Activated CD4-positive, alpha-beta T cell treated with anti-CD3 and anti-CD28 coated beads for 24 hours (primary cell): ENCODE measurements around the gene ADAMTS10.
"Not testable (repeated sequence)": the region's sequence is repeated elsewhere in the genome, so short reads cannot be mapped to it uniquely, and the experiment has no call there.

Source experiments
- DNase-seq, 2 donors: peaks; one replicate each; pipeline ENCODE4 v3.0.0-alpha.2; 2020; ENCODE audit warnings: low read depth in 2 of 2

ADAMTS10 gene

DNA sequence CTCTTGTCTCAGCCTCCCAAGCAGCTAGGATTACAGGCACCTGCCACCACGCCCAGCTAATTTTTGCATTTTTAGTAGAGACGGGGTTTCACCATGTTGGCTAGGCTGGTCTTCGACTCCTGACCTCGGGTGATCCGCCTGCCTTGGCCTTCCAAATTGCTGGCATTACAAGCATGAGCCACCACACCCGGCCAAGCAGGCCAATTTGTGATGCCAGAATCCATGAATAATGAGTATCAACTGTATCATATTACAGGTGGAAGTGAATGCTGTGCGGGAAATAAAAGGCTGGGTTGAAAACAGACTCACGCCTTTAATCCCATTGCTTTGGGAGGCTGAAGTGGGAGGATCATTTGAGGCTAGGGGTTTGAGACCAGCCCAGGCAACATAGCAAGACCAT is 16.3 kb upstream of the ADAMTS10 start:
- no peak for DNase-seq

- not testable (repeated sequence) for DNase-seq
Observed at GRCh38 chr19:8622886-8623285, 12.4 kb upstream of the ADAMTS10 start.

DNA sequence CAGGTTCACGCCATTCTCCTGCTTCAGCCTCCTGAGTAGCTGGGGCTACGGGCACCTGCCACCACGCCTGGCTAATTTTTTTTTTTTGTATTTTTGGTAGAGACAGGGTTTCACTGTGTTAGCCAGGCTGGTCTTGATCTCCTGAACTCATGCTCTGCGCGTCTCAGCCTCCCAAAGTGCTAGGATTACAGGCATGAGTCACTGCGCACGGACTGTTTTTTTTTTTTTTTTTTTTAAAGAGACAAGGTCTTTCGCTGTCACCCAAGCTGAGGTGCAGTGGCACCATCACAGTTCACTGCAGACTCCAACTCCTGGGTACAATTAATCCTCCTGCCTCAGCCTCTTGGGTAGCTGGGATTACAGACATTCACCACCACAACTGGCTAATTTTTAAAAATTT is 8.2 kb upstream of the ADAMTS10 start:
- no peak for DNase-seq

DNA sequence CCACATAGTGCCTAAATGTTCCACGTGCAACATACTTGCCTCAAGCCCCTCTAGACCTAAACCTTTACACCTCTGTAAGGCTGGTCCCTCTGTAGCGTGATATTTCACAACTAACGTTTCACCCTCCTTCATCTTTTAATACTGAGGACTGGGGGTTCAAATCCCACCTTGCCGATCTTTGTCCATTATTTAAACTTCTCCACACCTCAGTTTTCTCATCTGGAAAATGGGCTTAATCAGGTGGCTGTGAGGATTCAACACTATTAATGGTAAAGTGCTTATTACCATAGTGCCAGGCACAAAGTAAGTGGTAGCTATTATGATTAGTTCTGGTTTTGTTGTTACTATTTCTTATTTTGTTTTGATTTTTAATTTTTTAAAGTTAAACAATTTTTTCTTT is 7.5 kb upstream of the ADAMTS10 start:
- no peak for DNase-seq

GRCh38 chr19:8617325-8617724 is 6.8 kb upstream of the ADAMTS10 start:
- DNase-seq, result not testable (repeated sequence)

GRCh38 chr19:8616861-8617260 is 6.3 kb upstream of the ADAMTS10 start:
- no peak for DNase-seq

DNA sequence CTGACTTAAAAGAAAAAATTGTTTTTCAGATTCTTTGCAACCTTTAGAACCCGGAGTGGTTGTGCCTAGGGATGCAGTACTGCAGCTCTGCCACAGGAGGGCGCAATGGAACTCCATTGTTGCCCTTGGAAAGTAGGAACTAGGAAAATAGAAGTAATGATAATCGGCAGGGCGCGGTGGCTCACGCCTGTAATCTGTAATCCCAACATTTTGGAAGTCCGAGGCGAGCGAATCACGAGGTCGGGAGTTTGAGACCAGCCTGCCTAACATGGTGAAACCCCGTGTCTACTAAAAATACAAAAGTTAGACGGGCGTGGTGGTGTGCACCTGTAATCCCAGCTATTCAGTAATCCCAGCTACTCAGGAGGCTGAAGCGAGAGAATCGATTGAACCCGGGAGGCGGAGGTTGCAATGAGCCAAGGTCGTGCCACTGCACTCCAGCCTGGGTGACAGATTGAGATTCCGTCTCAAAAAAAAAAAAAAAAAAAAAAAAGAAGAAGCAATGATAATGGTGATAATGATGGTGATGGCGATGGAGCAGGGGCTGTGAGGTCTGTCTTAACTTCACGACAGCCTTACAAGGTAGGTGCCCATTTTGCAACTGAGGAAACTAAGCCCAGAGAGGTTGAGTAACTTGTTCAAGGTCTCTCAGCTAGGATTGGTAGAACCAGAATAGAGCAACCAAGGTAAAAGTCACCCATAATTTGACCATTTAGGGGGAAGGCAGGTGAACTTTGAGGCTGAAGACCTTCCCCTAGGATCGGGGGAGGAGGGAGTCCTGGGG is 5.5 kb upstream of the ADAMTS10 start:
- DNase-seq, result peak; percentile 39 to 56

DNA sequence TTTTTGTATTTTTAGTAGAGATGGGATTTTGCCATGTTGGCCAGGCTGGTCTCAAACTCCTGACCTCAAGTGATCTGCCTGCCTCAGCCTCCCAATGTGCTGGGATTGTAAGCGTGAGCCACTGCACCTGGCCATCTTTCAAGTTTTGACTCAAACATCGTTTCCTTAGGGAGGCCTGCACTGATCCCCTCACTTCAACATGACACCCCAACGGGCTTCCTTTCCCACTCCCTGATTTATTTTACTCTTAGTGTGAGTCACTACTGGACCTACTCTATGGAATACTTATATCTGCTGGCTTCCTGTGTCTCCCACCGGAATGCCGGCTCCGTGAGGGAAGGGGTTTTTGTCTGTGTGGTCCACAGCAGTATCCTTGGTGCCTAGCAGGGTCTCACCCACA is 4.5 kb upstream of the ADAMTS10 start:
- no peak for DNase-seq

DNA sequence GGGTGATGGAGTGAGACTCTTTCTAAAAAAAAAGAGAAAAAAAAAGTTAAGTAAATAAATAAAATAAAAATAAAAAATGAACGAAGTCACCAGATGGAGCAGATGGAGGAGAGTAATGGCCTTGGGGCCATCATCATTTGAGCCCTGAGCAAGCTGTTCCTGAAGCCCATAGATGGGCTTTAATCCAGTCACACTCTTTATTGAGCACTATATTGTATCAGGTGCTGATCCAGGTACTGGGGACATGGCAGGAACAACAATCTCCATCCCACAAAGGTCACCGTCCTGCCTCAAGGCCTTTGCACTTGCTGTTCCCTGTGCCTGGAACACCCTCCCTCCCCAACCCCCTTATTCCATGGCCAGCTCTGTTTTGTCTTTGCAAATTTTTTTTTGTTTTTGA is 3.9 kb upstream of the ADAMTS10 start:
- DNase-seq, result no peak

DNA sequence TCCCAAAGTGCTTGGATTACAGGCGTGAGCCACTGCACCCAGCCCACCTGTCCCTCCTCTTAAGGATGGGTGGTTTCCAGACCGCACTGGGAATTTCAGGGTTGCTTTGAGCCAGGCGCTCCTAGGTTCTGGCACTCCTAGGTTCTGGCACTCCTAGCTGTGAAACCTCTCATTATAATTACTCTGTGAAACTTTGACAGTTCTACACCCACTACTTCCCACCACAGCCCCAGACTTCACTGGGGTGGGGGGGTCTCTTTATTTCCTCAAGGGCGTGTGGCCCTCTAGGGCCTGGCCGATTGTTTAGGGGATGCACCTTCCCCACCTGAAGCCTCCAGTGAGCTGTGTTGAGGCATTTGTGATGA is 2.3 kb upstream of the ADAMTS10 start:
- no peak for DNase-seq

DNA sequence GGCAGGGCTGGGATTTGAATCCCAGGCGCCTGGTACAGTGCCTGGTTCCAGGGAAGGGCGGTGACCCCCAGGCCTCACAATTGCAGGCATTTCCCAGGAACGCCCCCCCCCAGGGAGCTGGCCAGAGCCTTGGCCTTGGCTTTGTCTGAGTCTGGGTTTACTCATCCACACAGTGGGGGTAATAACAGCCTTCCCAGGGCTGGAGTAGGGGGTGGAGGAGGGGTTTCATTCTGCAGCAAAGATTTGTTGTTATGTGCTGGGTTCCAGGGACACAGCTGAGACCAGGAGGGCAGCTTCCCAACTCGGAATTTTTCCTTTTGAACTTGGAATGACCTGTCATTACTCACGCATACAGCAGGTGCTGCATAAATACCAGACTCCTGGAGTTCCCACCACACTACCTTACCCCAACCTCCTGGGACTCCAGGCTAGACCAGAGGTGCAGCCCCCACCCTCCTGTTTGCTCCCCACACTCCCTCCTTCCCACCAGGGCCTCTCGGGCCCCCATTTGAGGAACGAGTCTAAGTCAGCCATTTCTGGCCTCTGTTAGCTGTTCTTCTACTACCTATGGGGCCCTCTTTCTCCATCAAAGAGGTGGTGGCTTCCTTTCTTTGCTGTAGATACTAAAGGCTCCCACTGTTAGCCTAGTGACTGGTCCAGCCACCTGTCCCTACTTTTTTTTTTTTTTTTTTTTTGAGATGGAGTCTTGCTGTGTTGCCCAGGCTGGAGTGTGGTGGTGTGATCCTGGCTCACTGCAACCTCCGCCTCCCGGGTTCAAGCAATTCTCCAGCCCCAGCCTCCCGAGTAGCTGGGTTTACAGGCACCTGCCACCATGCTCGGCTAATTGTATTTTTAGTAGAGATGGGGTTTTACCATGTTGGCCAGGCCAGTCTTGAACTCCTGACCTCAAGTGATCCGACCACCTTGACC is 1.6 kb upstream of the ADAMTS10 start:
- DNase-seq, result no peak

- no peak for DNase-seq
Observed at GRCh38 chr19:8611391-8611876, 919 bp upstream of the ADAMTS10 start.

DNA sequence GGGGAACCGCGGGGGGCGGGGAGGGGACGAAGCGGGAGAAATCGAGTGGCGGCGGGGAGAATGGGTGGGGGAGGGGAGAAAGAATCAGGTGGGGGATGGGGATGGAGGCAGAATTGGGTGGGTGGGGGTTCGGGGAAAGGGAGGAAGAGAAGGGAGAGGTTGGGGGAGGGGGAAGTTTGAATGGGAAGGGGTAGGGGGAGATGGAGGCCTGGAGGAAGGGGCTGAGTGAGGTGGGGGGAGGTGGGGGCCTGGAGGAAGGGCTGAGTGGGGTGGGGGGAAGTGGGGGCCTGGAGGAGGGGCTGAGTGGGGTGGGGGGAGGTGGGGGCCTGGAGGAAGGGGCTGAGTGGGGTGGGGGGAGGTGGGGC is 403 bp upstream of the ADAMTS10 start:
- DNase-seq, result no peak

DNA sequence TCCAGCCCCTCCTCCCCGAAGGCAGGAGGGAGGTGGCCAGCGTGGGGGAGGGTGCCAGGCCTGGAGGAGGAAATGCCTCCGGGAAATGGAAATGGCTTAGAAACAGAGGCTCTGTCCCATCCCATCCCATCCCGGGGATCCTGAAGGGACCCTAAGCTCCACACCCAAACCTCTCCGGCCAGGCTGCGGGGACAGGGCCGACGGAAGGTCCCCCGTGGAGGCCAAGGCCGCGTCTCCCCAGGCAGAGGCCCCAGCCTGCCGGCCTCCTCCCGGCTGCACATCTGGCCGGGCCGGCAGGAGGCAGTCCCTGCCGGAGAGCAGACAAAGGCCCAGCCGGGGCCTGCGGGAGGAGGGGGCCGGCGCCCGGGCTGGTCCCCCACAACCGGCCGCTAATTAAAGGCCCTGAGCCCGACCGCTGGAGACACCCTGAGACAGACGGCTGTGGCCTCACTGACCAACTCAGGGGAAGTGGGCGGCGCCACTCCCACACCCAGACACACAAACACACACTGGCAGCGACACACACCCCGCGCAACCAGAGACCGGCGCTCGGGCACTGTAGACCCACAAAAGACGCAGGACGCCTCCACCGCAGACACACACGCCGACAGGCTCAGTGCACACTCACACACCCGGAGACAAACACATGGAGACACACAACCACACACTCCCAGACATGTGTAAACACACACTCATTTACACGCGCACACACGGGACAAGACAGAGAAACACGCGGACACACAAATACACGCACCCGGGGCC is 1.1 kb downstream of the ADAMTS10 start:
- DNase-seq, result no peak

- no peak for DNase-seq
Observed at GRCh38 chr19:8608941-8609278, 1.6 kb downstream of the ADAMTS10 start.

GRCh38 chr19:8607386-8607785 is 3.1 kb downstream of the ADAMTS10 start:
- no peak for DNase-seq

DNA sequence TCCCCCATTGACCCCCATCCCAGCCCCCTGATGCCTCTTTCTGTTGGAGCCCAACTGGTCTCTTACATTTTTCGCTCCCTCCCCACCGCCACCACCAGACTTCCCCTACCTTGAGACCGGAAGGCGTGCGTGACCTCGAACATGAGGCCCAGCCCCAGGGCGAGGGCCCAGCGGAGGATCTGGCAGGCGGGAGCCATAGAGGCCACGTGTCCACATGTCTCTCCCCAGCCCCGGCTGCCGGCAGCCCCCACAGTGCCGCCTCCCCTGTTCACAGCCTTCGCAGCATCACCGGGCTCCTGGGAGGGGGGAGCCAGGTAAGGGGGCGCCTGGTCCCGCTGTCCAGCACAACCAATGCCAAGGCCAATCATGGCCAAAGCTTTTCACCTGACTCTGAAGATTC is 5.0 kb downstream of the ADAMTS10 start:
- no peak for DNase-seq

DNA sequence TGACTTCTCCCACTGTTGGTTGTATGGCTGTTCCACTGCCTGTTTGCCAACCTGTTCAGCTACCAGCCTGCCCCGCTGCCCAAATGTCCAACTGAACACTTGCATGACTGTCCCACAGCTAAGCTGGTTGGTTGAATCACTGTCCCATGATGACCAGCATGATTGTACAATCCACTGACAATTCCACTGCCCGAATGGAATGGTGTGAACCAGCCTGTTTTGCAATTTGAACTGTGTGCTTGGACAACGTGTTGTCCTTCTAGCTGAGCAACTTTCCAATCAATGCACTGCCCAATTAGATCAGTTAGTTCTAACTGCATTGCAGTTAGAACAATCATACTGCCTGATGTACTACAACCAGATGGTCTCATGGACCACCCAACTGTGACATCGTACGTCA is 8.7 kb downstream of the ADAMTS10 start:
- DNase-seq, result no peak

GRCh38 chr19:8600816-8601215 is 9.7 kb downstream of the ADAMTS10 start:
- no peak for DNase-seq

GRCh38 chr19:8600064-8600463 is 10.5 kb downstream of the ADAMTS10 start:
- no peak for DNase-seq

DNA sequence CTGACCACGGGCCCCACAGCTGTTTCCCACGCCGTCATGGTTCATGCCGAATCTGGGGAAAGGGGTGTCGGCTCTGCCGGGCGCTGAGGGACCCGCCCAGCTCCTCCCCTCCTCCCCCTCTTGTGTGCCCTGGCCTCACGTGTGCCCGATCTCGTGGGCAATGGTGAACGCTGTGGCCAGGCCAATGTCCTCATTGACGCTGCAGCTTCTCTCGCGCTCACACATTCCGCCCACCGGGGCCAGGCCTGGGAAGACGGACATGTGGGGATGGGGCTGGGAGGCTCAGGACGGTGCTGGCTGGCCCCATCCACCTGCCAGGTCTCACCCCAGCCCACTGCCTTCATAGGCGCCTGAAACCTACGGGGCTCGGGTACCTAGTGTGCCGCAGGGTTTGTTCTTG is 14.3 kb downstream of the ADAMTS10 start:
- no peak for DNase-seq

- no peak for DNase-seq
Observed at GRCh38 chr19:8595651-8596050, 14.9 kb downstream of the ADAMTS10 start.
